Measurements from ENCODE around the gene CD200.

DNA sequence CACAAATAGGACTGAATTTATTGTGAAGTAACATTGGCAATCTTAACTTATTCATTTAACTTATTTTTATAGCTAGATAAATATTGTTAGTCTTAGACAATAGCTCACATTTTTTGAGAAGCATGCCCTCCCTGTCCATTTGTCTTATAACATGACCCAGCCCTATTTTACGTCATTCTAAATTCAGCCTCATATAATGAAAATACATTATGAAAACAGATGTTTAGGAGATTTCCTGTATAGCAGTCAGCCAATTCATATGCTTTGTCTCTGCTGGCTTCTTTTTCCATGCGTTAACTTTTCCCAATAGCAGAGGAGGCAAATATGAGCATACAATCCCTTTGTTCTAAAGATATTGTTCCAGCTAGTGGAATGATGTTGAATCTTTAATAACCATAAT lies 29.3 kb downstream of the CD200 start:
- TF ChIP-seq, protein P1, sequence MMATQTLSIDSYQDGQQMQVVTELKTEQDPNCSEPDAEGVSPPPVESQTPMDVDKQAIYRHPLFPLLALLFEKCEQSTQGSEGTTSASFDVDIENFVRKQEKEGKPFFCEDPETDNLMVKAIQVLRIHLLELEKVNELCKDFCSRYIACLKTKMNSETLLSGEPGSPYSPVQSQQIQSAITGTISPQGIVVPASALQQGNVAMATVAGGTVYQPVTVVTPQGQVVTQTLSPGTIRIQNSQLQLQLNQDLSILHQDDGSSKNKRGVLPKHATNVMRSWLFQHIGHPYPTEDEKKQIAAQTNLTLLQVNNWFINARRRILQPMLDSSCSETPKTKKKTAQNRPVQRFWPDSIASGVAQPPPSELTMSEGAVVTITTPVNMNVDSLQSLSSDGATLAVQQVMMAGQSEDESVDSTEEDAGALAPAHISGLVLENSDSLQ (IDR thresholded peaks at IDR 0.05): no peak
- no peak for TF ChIP-seq SUZ12 (IDR thresholded peaks at IDR 0.05)

Data from HEK293T (cell line).